Keratinocyte (primary cell): ENCODE measurements around the gene CLRN2. TPM values are rescaled to one million over a fixed set of nuclear protein-coding genes. Genes with fewer than 3 reads are reported as not detected.

ENCODE experiments used
- DNase-seq: peaks from one replicate; pipeline ENCODE4 v3.0.0-alpha.2; 2011; ENCODE audit warnings: low read depth, missing footprints, low spot score
- FAIRE-seq: peaks from 2 replicates; lab custom pipeline; 2011; peaks lifted over from hg19 to GRCh38; lab: Jason Lieb, UNC
- H2AFZ ChIP-seq: 2 replicates; pipeline ENCODE4 v1.6.0; 2012; ENCODE audit warnings: low read length, control low read depth, inconsistent platforms; ENCODE audit not compliant: control insufficient read depth
- H3K27ac ChIP-seq: 2 replicates; pipeline ENCODE4 v1.5.1; 2011; ENCODE audit warnings: low read length; ENCODE audit not compliant: control insufficient read depth, insufficient read depth
- H3K27me3 ChIP-seq: 3 replicates; pipeline ENCODE4 v1.6.0; 2011; ENCODE audit warnings: low read length; ENCODE audit not compliant: control insufficient read depth, insufficient read depth; ENCODE audit errors: extremely low read depth
- H3K36me3 ChIP-seq, 2 experiments: 2 replicates in 1 of 2; 3 replicates in 1 of 2; pipeline ENCODE4 v1.5.1; 2011; ENCODE audit warnings: low read length in 2 of 2, mild to moderate bottlenecking in 1 of 2; ENCODE audit not compliant: control insufficient read depth in 2 of 2, insufficient read depth in 2 of 2; ENCODE audit errors: extremely low read depth in 1 of 2
- H3K4me1 ChIP-seq: 3 replicates; pipeline ENCODE4 v1.5.1; 2011; ENCODE audit warnings: low read length; ENCODE audit not compliant: control insufficient read depth, insufficient read depth; ENCODE audit errors: extremely low read depth
- H3K4me2 ChIP-seq: 3 replicates; pipeline ENCODE4 v1.6.0; 2011; ENCODE audit warnings: low read depth, low read length; ENCODE audit not compliant: control insufficient read depth, insufficient read depth; ENCODE audit errors: extremely low read depth
- H3K4me3 ChIP-seq, 3 experiments: fragments of 200-600 bp in 1 of 3; sonication (generic) in 1 of 3; 2 replicates in 2 of 3; 3 replicates in 1 of 3; pipeline ENCODE4 v1.5.1; 2011 to 2016; ENCODE audit warnings: low read length in 3 of 3, mild to moderate bottlenecking in 3 of 3, control low read depth in 2 of 3, inconsistent platforms in 1 of 3, low read depth in 1 of 3, mixed read lengths in 1 of 3, mixed run types in 1 of 3, moderate library complexity in 1 of 3; ENCODE audit not compliant: control insufficient read depth in 2 of 3, insufficient read depth in 2 of 3; ENCODE audit errors: extremely low read depth in 1 of 3
- H3K79me2 ChIP-seq: 2 replicates; pipeline ENCODE4 v1.6.0; 2012; ENCODE audit warnings: low read length; ENCODE audit not compliant: control insufficient read depth, insufficient read depth
- H3K9ac ChIP-seq: 3 replicates; pipeline ENCODE4 v1.6.0; 2011; ENCODE audit warnings: low read length; ENCODE audit not compliant: control insufficient read depth, insufficient read depth; ENCODE audit errors: extremely low read depth
- H3K9me1 ChIP-seq: 3 replicates; pipeline ENCODE4 v1.6.0; 2011; ENCODE audit warnings: low read length; ENCODE audit not compliant: control insufficient read depth, insufficient read depth; ENCODE audit errors: extremely low read depth
- H3K9me3 ChIP-seq: 2 replicates; pipeline ENCODE4 v1.5.1; 2012; ENCODE audit warnings: low read depth, low read length; ENCODE audit not compliant: control insufficient read depth
- H4K20me1 ChIP-seq: 3 replicates; pipeline ENCODE4 v1.6.0; 2011; ENCODE audit warnings: low read length; ENCODE audit not compliant: control insufficient read depth, insufficient read depth; ENCODE audit errors: extremely low read depth
- CTCF ChIP-seq, 3 experiments: IDR thresholded peaks in 1 of 3; conservative IDR thresholded peaks in 1 of 3; optimal IDR thresholded peaks in 1 of 3; 2 replicates in 2 of 3; 3 replicates in 1 of 3; pipeline versions ENCODE3 to v1.5.1; 2011; ENCODE audit warnings: low read length in 3 of 3, mild to moderate bottlenecking in 3 of 3, moderate library complexity in 2 of 3, control low read depth in 1 of 3, inconsistent platforms in 1 of 3; ENCODE audit not compliant: insufficient read depth in 2 of 3; ENCODE audit errors: extremely low read depth in 1 of 3
- EZH2 ChIP-seq: IDR thresholded peaks from one replicate; pipeline ENCODE4 v1.6.1; 2012; ENCODE audit warnings: inconsistent platforms, mild to moderate bottlenecking, low read length, moderate library complexity
- dilution Hi-C: fragments of 300-500 bp; cut with MboI; formaldehyde crosslinking; loops from one replicate; pipeline ENCODE4 v1.7.0; 2020; ENCODE audit warnings: low sequenced_read_pairs; ENCODE audit not compliant: extremely low pct_ligation_motif_present
- polyA plus RNA-seq, 5 experiments: library from polyadenylated mRNA; depleted of rRNA in 3 of 5; stranded (reverse) in 3 of 5; stranded (forward) in 1 of 5; unstranded in 1 of 5; fragments of >200 nt; gene quantifications; 1 replicate in 1 of 5; 2 replicates in 3 of 5; 3 replicates in 1 of 5; pipeline versions ENCODE4 v1.2.1 to v1.2.3, GENCODE V29; 2011 to 2012; ENCODE audit warnings: missing spikeins in 2 of 5, low read depth in 1 of 5, low replicate concordance in 1 of 5

Gene CLRN2
- polyA plus RNA-seq, 1 donor (not counting 4 experiments of a cell fraction or from before 2014, with no cell fraction given) = not detected

- TF ChIP-seq CTCF (optimal IDR thresholded peaks at IDR 0.05 in 1 of 3, IDR thresholded peaks at IDR 0.05 in 1 of 3, conservative IDR thresholded peaks at IDR 0.05 in 1 of 3; ENCODE audit: extremely low read depth in 1 of 3, insufficient read depth in 2 of 3, low read length in 3 of 3) (no peak), EZH2 (no peak)
- Histone ChIP-seq H3K4me2 (no peak overlapping the region), H4K20me1 (no peaks in the 10 kb centered on the region), H2AFZ (no peak overlapping the region), H3K4me1 (peaks cover 4% of the 10 kb centered on the region), H3K79me2 (no peaks in the 10 kb centered on the region), H3K9ac (no peak overlapping the region), H3K9me1 (no peaks in the 10 kb centered on the region), H3K27ac (no peak overlapping the region), H3K9me3 (no peaks in the 10 kb centered on the region), H3K36me3 (no peaks in the 10 kb centered on the region), H3K27me3 (no peaks in the 10 kb centered on the region), H3K4me3 (no peak overlapping the region)
- FAIRE-seq (no peak), DNase-seq (no peak)
- dilution Hi-C loops = no loop called here
Observed at GRCh38 chr4:17560065-17560673, 45.2 kb downstream of the CLRN2 start.

DNA sequence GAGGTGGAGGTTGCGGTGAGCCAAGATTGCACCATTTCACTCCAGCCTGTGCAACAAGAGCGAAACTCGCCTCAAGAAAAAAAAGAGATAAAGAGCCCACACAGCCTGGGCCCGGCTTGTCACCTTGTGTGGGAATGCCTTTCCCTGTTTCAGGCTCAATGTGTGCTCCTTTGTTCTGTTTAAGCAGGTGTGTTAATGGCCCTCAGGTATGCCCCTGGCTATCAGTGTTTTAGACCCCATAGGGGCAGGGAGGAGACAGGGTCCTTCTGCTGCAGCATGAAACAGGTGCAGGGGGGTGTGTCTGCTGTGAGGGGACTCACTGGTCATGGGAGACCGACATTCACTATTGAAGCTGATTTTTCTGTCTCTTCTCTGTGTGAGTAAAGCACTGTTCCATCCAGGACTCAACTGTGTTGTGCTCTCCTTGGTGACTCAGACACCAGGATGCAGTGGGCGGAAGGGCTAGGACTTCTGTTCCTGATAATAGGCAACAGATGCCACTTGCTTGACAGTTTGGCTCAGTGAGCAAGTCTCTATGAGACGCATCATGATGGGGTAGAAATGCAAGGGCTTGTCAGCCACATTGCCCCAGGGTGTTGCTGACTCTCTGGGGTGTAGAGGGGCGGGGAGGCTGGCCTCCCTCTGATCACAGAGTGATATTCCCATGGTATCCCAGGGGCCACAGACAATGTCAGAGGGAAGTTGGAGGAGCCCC lies 46.4 kb downstream of the CLRN2 start:
- TF ChIP-seq CTCF (optimal IDR thresholded peaks at IDR 0.05 in 1 of 3, IDR thresholded peaks at IDR 0.05 in 1 of 3, conservative IDR thresholded peaks at IDR 0.05 in 1 of 3; ENCODE audit: extremely low read depth in 1 of 3, insufficient read depth in 2 of 3, low read length in 3 of 3) (no peak), EZH2 (no peak)
- no peak overlapping the region for H2AFZ ChIP-seq
- peak; percentile 67 for FAIRE-seq
- H3K27me3 ChIP-seq = no peaks in the 10 kb centered on the region
- no peaks in the 10 kb centered on the region for H3K36me3 ChIP-seq
- H3K9me1 ChIP-seq = no peaks in the 10 kb centered on the region
- no peak overlapping the region for H3K27ac ChIP-seq
- no peaks in the 10 kb centered on the region for H4K20me1 ChIP-seq
- DNase-seq = no peak
- H3K4me3 ChIP-seq = no peak overlapping the region
- peaks cover 4% of the 10 kb centered on the region for H3K4me1 ChIP-seq
- no peaks in the 10 kb centered on the region for H3K79me2 ChIP-seq
- dilution Hi-C loops = no loop called here
- no peaks in the 10 kb centered on the region for H3K9me3 ChIP-seq
- no peak overlapping the region for H3K4me2 ChIP-seq
- no peak overlapping the region for H3K9ac ChIP-seq
